Sigmoid colon (tissue), 7 donors: ENCODE measurements around the gene KRT12. TPM values are rescaled to one million over a fixed set of nuclear protein-coding genes. Genes with fewer than 3 reads are reported as not detected.
"Not testable (repeated sequence)": the region's sequence is repeated elsewhere in the genome, so short reads cannot be mapped to it uniquely, and the experiment has no call there.

ENCODE experiments used
- DNase-seq: peaks from one replicate; pipeline ENCODE4 v3.0.0-alpha.2; 2019
- H3K27ac ChIP-seq, 4 donors: fragments of 200-600 bp; sonication (generic); one replicate each; pipeline ENCODE4 v1.5.1; 2016 to 2019; ENCODE audit warnings: mild to moderate bottlenecking in 1 of 4
- H3K27me3 ChIP-seq, 3 donors: fragments of 200-600 bp; sonication (generic); one replicate each; pipeline ENCODE4 v1.5.1; 2019; ENCODE audit warnings: mild to moderate bottlenecking in 1 of 3
- H3K36me3 ChIP-seq, 4 donors: fragments of 200-600 bp; sonication (generic); one replicate each; pipeline ENCODE4 v1.5.1; 2016 to 2019
- H3K4me1 ChIP-seq, 4 donors: fragments of 200-600 bp; sonication (generic); one replicate each; pipeline ENCODE4 v1.5.1; 2017 to 2019
- H3K4me3 ChIP-seq, 4 donors: fragments of 200-600 bp; sonication (generic); one replicate each; pipeline ENCODE4 v1.5.1; 2017 to 2019; ENCODE audit warnings: mild to moderate bottlenecking in 2 of 4, moderate library complexity in 1 of 4
- H3K9me3 ChIP-seq, 4 donors: fragments of 200-600 bp in 3 of 4; sonication (generic) in 3 of 4; one replicate each; pipeline versions ENCODE4 v1.5.1 to v1.6.1; 2013 to 2019
- CTCF ChIP-seq, 4 experiments: fragments of 450-650 bp in 3 of 4; fragments of 200-600 bp in 1 of 4; IDR thresholded peaks; one replicate each; pipeline ENCODE4 v1.5.1; 2016 to 2019; ENCODE audit warnings: antibody characterized with exemption in 4 of 4, mild to moderate bottlenecking in 3 of 4, moderate library complexity in 2 of 4
- EP300 ChIP-seq, 4 donors: sonication (generic); formaldehyde crosslinking; IDR thresholded peaks; one replicate each; pipeline ENCODE4 v1.6.1; 2017; ENCODE audit warnings: antibody characterized with exemption in 4 of 4
- POLR2A ChIP-seq, 2 donors: fragments of 450-650 bp; IDR thresholded peaks; one replicate each; pipeline ENCODE4 v1.6.1; 2016; ENCODE audit warnings: antibody characterized with exemption in 2 of 2, mild to moderate bottlenecking in 2 of 2, moderate library complexity in 2 of 2
- POLR2AphosphoS5 ChIP-seq, 4 donors: sonication (generic); formaldehyde crosslinking; IDR thresholded peaks; one replicate each; pipeline ENCODE4 v1.6.1; 2017; ENCODE audit warnings: antibody characterized with exemption in 4 of 4
- WGBS, 2 donors: extraction: QIAGEN DNeasy Blood & Tissue Kit; methylation state at CpG; one replicate each; pipeline ENCODE4 v1.1.7; 2013; 5-methylcytosine and 5-hydroxymethylcytosine counted together
- intact Hi-C: fragments of 100-400 bp; cut with DNase I; formaldehyde crosslinking; loops from one replicate; pipeline ENCODE4 v1.15.1; 2023
- polyA plus RNA-seq, 3 donors: library from polyadenylated mRNA; stranded (reverse); fragments of 200-250 nt; gene quantifications; one replicate each; pipeline ENCODE4 v1.2.3, GENCODE V29; 2013
- total RNA-seq, 4 donors: library from RNA; depleted of rRNA; stranded (reverse); fragments of >200 nt; gene quantifications; one replicate each; pipeline ENCODE4 v1.1.0, GENCODE V29; 2016
- donor health status: healthy with polysubstance abuse.
- donor health status: Bipolar disorder and iron deficiency.
- donor health status: healthy.

The KRT12 gene
- total and polyA plus RNA-seq, 7 donors, result 1.2 to 1.8 (median 1.3) TPM; not detected in 4

GRCh38 chr17:40859536-40859935 is 7.5 kb downstream of the KRT12 start:
- intact Hi-C loops, result no loop called here
- no peak for DNase-seq
- Histone ChIP-seq H3K27ac (no peak overlapping the region), H3K27me3 (no peaks in the 10 kb centered on the region), H3K9me3 (no peaks in the 10 kb centered on the region), H3K4me1 (no peaks in the 10 kb centered on the region), H3K4me3 (no peak overlapping the region), H3K36me3 (no peaks in the 10 kb centered on the region)
- WGBS, 2 donors, result 35 to 79% methylated on average over 2 of the region's 2 CpGs
- TF ChIP-seq EP300 (IDR thresholded peaks at IDR 0.05) (no peak), CTCF (IDR thresholded peaks at IDR 0.05) (no peak), POLR2A (IDR thresholded peaks at IDR 0.05) (no peak), POLR2AphosphoS5 (IDR thresholded peaks at IDR 0.05) (no peak)

- intact Hi-C loops, H3K27ac ChIP-seq, DNase-seq, H3K9me3 ChIP-seq, H3K4me3 ChIP-seq, H3K27me3 ChIP-seq, H3K4me1 ChIP-seq, H3K36me3 ChIP-seq: not testable (repeated sequence)
- 86 to 96% methylated on average over 2 of the region's 2 CpGs for WGBS, 2 donors
Observed at GRCh38 chr17:40858667-40859066, 8.4 kb downstream of the KRT12 start.

- no peak for TF ChIP-seq POLR2AphosphoS5 (IDR thresholded peaks at IDR 0.05)
- no peaks in the 10 kb centered on the region for H3K4me1 ChIP-seq
- H3K9me3 ChIP-seq, result no peaks in the 10 kb centered on the region
- intact Hi-C loops, result no loop called here
- no peaks in the 10 kb centered on the region for H3K36me3 ChIP-seq
- DNase-seq, result no peak
- H3K4me3 ChIP-seq, result no peak overlapping the region
- no peaks in the 10 kb centered on the region for H3K27me3 ChIP-seq
- H3K27ac ChIP-seq, result no peak overlapping the region
- WGBS, 2 donors, result 83 to 84% methylated on average over 5 of the region's 5 CpGs
Observed at GRCh38 chr17:40857535-40857934, 9.5 kb downstream of the KRT12 start.

- H3K36me3 ChIP-seq, result no peaks in the 10 kb centered on the region
- no peak overlapping the region for H3K4me3 ChIP-seq
- intact Hi-C loops, result no loop called here
- WGBS, 2 donors, result 53 to 73% methylated on average over 6 of the region's 6 CpGs
- no peaks in the 10 kb centered on the region for H3K27me3 ChIP-seq
- TF ChIP-seq EP300 (IDR thresholded peaks at IDR 0.05) (no peak), CTCF (IDR thresholded peaks at IDR 0.05) (no peak), POLR2AphosphoS5 (IDR thresholded peaks at IDR 0.05) (peak in 1 of 4 donors; percentile 34)
- no peak for DNase-seq
- no peak overlapping the region for H3K27ac ChIP-seq
- H3K9me3 ChIP-seq, result no peaks in the 10 kb centered on the region
- H3K4me1 ChIP-seq, result no peaks in the 10 kb centered on the region
Observed at GRCh38 chr17:40854175-40854814, 12.7 kb downstream of the KRT12 start.

- no peak overlapping the region for H3K4me3 ChIP-seq
- H3K27me3 ChIP-seq, result no peaks in the 10 kb centered on the region
- DNase-seq, result no peak
- intact Hi-C loops, result no loop called here
- no peaks in the 10 kb centered on the region for H3K9me3 ChIP-seq
- TF ChIP-seq POLR2A (IDR thresholded peaks at IDR 0.05), result no peak
- TF ChIP-seq EP300 (IDR thresholded peaks at IDR 0.05), result no peak
- no peak for TF ChIP-seq POLR2AphosphoS5 (IDR thresholded peaks at IDR 0.05)
- no peak for TF ChIP-seq CTCF (IDR thresholded peaks at IDR 0.05)
- no peaks in the 10 kb centered on the region for H3K36me3 ChIP-seq
- H3K27ac ChIP-seq, result no peak overlapping the region
- WGBS, 2 donors, result 83% methylated on average over 1 of the region's 1 CpG
- H3K4me1 ChIP-seq, result no peaks in the 10 kb centered on the region
Observed at GRCh38 chr17:40852364-40852763, 14.7 kb downstream of the KRT12 start.

- no peak for DNase-seq
Observed at GRCh38 chr17:40850293-40850972, 16.6 kb downstream of the KRT12 start.

More at GRCh38 chr17:40850293-40850972, 16.6 kb downstream of the KRT12 start:
- no peak overlapping the region for H3K4me3 ChIP-seq
- WGBS, 2 donors, result 91 to 95% methylated on average over 3 of the region's 3 CpGs
- no peaks in the 10 kb centered on the region for H3K4me1 ChIP-seq
- H3K27ac ChIP-seq, result no peak overlapping the region
- no peaks in the 10 kb centered on the region for H3K36me3 ChIP-seq
- no peaks in the 10 kb centered on the region for H3K27me3 ChIP-seq
- intact Hi-C loops, result no loop called here
- no peak for TF ChIP-seq EP300 (IDR thresholded peaks at IDR 0.05)
- no peak for TF ChIP-seq POLR2AphosphoS5 (IDR thresholded peaks at IDR 0.05)
- no peak for TF ChIP-seq CTCF (IDR thresholded peaks at IDR 0.05)
- no peak for TF ChIP-seq POLR2A (IDR thresholded peaks at IDR 0.05)
- H3K9me3 ChIP-seq, result no peaks in the 10 kb centered on the region
